Activated T-cell treated with anti-CD3 and anti-CD28 coated beads for 1 hour (primary cell): Measurements from ENCODE around the gene MAGEC2.

Source experiments
- DNase-seq: peaks from one replicate; pipeline ENCODE4 v3.0.0-alpha.2; 2020; ENCODE audit warnings: low read depth

Gene MAGEC2

GRCh38 chrX:142204522-142205433, at the start of gene MAGEC2:
TSS of gene MAGEC2 (minus strand) at chrX:142205290. CDS start at chrX:142203987, 1,303 bp downstream.
- DNase-seq = no peak

- DNase-seq = no peak
Observed at GRCh38 chrX:142251680-142252079, 46.6 kb upstream of the MAGEC2 start.

GRCh38 chrX:142251202-142251601, 46.1 kb upstream of the MAGEC2 start:
- DNase-seq = no peak

GRCh38 chrX:142250502-142250901, 45.4 kb upstream of the MAGEC2 start:
- DNase-seq = no peak

GRCh38 chrX:142249721-142250120, 44.6 kb upstream of the MAGEC2 start:
- no peak for DNase-seq

- DNase-seq = no peak
Observed at GRCh38 chrX:142244568-142244967, 39.5 kb upstream of the MAGEC2 start.

- no peak for DNase-seq
Observed at GRCh38 chrX:142238536-142238935, 33.4 kb upstream of the MAGEC2 start.

GRCh38 chrX:142233400-142233799, 28.3 kb upstream of the MAGEC2 start:
- DNase-seq = no peak

- no peak for DNase-seq
Observed at GRCh38 chrX:142214081-142214480, 9.0 kb upstream of the MAGEC2 start.

GRCh38 chrX:142201113-142201512, 4.0 kb downstream of the MAGEC2 start:
- no peak for DNase-seq

- no peak for DNase-seq
Observed at GRCh38 chrX:142186103-142186502, 19.0 kb downstream of the MAGEC2 start.

- DNase-seq = no peak
Observed at GRCh38 chrX:142184756-142185602, 20.1 kb downstream of the MAGEC2 start.

GRCh38 chrX:142156567-142156966, 48.5 kb downstream of the MAGEC2 start:
- no peak for DNase-seq
